LNCaP clone FGC (cell line): ENCODE measurements around the gene MOV10L1.

Experiments
- DNase-seq: peaks from one replicate; pipeline ENCODE4 v3.0.0-alpha.2; 2011; ENCODE audit warnings: low read depth
- H3K4me3 ChIP-seq: 2 replicates; pipeline ENCODE4 v1.5.1; 2011; ENCODE audit warnings: mild to moderate bottlenecking, low read depth, low read length, control low read depth
- CTCF ChIP-seq: IDR thresholded peaks from 2 replicates; pipeline ENCODE4 v1.5.1; 2012; ENCODE audit warnings: mild to moderate bottlenecking; ENCODE audit not compliant: control insufficient read depth, insufficient read depth; ENCODE audit errors: extremely low read depth

The MOV10L1 gene

GRCh38 chr22:50087646-50088045, 2.2 kb upstream of the MOV10L1 start:
- TF ChIP-seq CTCF = no peak
- DNase-seq = no peak
- no peak overlapping the region for H3K4me3 ChIP-seq

GRCh38 chr22:50088096-50088495, 1.7 kb upstream of the MOV10L1 start:
- no peak overlapping the region for H3K4me3 ChIP-seq
- DNase-seq = no peak
- no peak for TF ChIP-seq CTCF

- TF ChIP-seq CTCF = no peak
- DNase-seq = no peak
- no peak overlapping the region for H3K4me3 ChIP-seq
Measured at GRCh38 chr22:50089231-50089630, 575 bp upstream of the MOV10L1 start.

- H3K4me3 ChIP-seq = no peak overlapping the region
- DNase-seq = no peak
- no peak for TF ChIP-seq CTCF
Measured at GRCh38 chr22:50090412-50090714, 557 bp downstream of the MOV10L1 start.

- no peak for TF ChIP-seq CTCF
- no peak overlapping the region for H3K4me3 ChIP-seq
- DNase-seq = no peak
Measured at GRCh38 chr22:50091092-50091768, 1.4 kb downstream of the MOV10L1 start.

GRCh38 chr22:50092342-50092741, 2.5 kb downstream of the MOV10L1 start:
- H3K4me3 ChIP-seq = no peak overlapping the region
- no peak for DNase-seq
- no peak for TF ChIP-seq CTCF

- TF ChIP-seq CTCF = no peak
- no peak for DNase-seq
- H3K4me3 ChIP-seq = no peak overlapping the region
Measured at GRCh38 chr22:50098052-50098451, 8.2 kb downstream of the MOV10L1 start.
